PC-9 (cell line): ENCODE measurements around the gene MORC1. TPM values are rescaled to one million over a fixed set of nuclear protein-coding genes. Genes with fewer than 3 reads are reported as not detected.

Source experiments
- BruUV-seq: library from RNA; stranded (reverse); fragments of 400-500 nt; replicated peaks from 2 replicates; lab custom pipeline; 2021; lab: Mats Ljungman, UMichigan
- CTCF ChIA-PET: fragments of 300-600 bp; sonication (Branson Sonifier 250); formaldehyde crosslinking; loops from one replicate; lab custom pipeline; 2022; ENCODE audit warnings: antibody characterized with exemption; lab: Charles Lee
- POLR2A ChIA-PET: fragments of 300-600 bp; sonication (Branson Sonifier 250); formaldehyde crosslinking; loops from one replicate; lab custom pipeline; 2022; ENCODE audit warnings: antibody characterized with exemption; ENCODE audit not compliant: unreplicated experiment; lab: Charles Lee
- DNase-seq, 2 experiments: peaks; one replicate each; pipeline versions ENCODE4 v3.0.0 to v3.0.0-alpha.2; 2015 to 2022; ENCODE audit warnings: mixed read lengths in 1 of 2
- H2AFZ ChIP-seq: fragments of 200-600 bp; sonication (generic); 2 replicates; pipeline ENCODE4 v1.8.1; 2017; ENCODE audit warnings: antibody characterized with exemption
- H3F3A ChIP-seq: fragments of 200-600 bp; sonication (generic); 2 replicates; pipeline ENCODE4 v1.8.1; 2017; ENCODE audit warnings: antibody characterized with exemption, mild to moderate bottlenecking, low read depth; ENCODE audit not compliant: insufficient read depth
- H3K27ac ChIP-seq: fragments of 200-600 bp; sonication (generic); 2 replicates; pipeline ENCODE4 v1.6.1; 2016; ENCODE audit warnings: mixed run types
- H3K27me3 ChIP-seq: fragments of 200-600 bp; sonication (generic); 2 replicates; pipeline ENCODE4 v1.6.1; 2016; ENCODE audit warnings: low read depth, mixed run types; ENCODE audit not compliant: insufficient read depth
- H3K36me3 ChIP-seq: fragments of 200-600 bp; sonication (generic); 2 replicates; pipeline ENCODE4 v1.6.1; 2016; ENCODE audit warnings: low read depth, mixed run types
- H3K4me1 ChIP-seq: fragments of 200-600 bp; sonication (generic); replicated peaks from 2 replicates; pipeline ENCODE4 v1.6.1; 2016; ENCODE audit warnings: mixed run types; ENCODE audit not compliant: insufficient read depth
- H3K4me2 ChIP-seq: fragments of 200-600 bp; sonication (generic); 2 replicates; pipeline ENCODE4 v1.6.1; 2017; ENCODE audit warnings: mixed run types
- H3K4me3 ChIP-seq: fragments of 200-600 bp; sonication (generic); 2 replicates; pipeline ENCODE4 v1.6.1; 2016; ENCODE audit warnings: mixed run types
- H3K79me2 ChIP-seq: fragments of 200-600 bp; sonication (generic); 2 replicates; pipeline ENCODE4 v1.6.1; 2017; ENCODE audit warnings: low read depth, mixed run types
- H3K9me2 ChIP-seq: fragments of 200-600 bp; sonication (generic); 2 replicates; pipeline ENCODE4 v1.8.1; 2017; ENCODE audit warnings: mild to moderate bottlenecking; ENCODE audit not compliant: insufficient read depth
- H3K9me3 ChIP-seq: fragments of 200-600 bp; sonication (generic); 2 replicates; pipeline ENCODE4 v1.8.1; 2016; ENCODE audit warnings: low read depth; ENCODE audit not compliant: insufficient read depth
- H4K20me1 ChIP-seq: fragments of 200-600 bp; sonication (generic); 2 replicates; pipeline ENCODE4 v1.8.1; 2017; ENCODE audit not compliant: insufficient read depth
- EZH2 ChIP-seq: fragments of 200-600 bp; sonication (generic); IDR thresholded peaks from 2 replicates; pipeline ENCODE4 v1.8.0; 2017; ENCODE audit warnings: antibody characterized with exemption, low read depth
- intact Hi-C: fragments of 100-400 bp; cut with micrococcal nuclease; formaldehyde crosslinking; loops from one replicate; pipeline ENCODE4 v1.10.0; 2022; ENCODE audit not compliant: unreplicated experiment
- total RNA-seq: library from RNA; stranded (reverse); gene quantifications from 2 replicates; pipeline ENCODE4 v1.2.3, GENCODE V29; 2021
- TF ChIP-seq, protein P1 (sequence below): fragments of 200-600 bp; sonication (generic); conservative IDR thresholded peaks from 2 replicates; pipeline ENCODE4 v1.6.1; 2017; ENCODE audit warnings: mixed run types, antibody characterized with exemption, mild to moderate bottlenecking, moderate library complexity

Gene MORC1
- total RNA-seq, 1 experiment from 2014 or later = not detected

- Histone ChIP-seq H3K4me2 (no peak overlapping the region), H3K79me2 (no peaks in the 10 kb centered on the region), H3K27ac (no peak overlapping the region), H3F3A (no peaks in the 10 kb centered on the region), H3K9me2 (no peaks in the 10 kb centered on the region), H4K20me1 (no peaks in the 10 kb centered on the region), H3K4me3 (no peak overlapping the region), H2AFZ (no peak overlapping the region), H3K4me1 (no peaks in the 10 kb centered on the region), H3K36me3 (no peaks in the 10 kb centered on the region), H3K9me3 (no peaks in the 10 kb centered on the region), H3K27me3 (no peaks in the 10 kb centered on the region)
- POLR2A ChIA-PET = no interaction called here
- CTCF ChIA-PET = no interaction called here
- no peak for DNase-seq
- BruUV-seq = no TSS peak
- no peak for TF ChIP-seq EZH2
- TF ChIP-seq, protein P1, sequence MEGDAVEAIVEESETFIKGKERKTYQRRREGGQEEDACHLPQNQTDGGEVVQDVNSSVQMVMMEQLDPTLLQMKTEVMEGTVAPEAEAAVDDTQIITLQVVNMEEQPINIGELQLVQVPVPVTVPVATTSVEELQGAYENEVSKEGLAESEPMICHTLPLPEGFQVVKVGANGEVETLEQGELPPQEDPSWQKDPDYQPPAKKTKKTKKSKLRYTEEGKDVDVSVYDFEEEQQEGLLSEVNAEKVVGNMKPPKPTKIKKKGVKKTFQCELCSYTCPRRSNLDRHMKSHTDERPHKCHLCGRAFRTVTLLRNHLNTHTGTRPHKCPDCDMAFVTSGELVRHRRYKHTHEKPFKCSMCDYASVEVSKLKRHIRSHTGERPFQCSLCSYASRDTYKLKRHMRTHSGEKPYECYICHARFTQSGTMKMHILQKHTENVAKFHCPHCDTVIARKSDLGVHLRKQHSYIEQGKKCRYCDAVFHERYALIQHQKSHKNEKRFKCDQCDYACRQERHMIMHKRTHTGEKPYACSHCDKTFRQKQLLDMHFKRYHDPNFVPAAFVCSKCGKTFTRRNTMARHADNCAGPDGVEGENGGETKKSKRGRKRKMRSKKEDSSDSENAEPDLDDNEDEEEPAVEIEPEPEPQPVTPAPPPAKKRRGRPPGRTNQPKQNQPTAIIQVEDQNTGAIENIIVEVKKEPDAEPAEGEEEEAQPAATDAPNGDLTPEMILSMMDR = no peak
- intact Hi-C loops = no loop called here
These were observed 15.0 kb upstream of the MORC1 start for GRCh38 chr3:109132801-109133473.

DNA sequence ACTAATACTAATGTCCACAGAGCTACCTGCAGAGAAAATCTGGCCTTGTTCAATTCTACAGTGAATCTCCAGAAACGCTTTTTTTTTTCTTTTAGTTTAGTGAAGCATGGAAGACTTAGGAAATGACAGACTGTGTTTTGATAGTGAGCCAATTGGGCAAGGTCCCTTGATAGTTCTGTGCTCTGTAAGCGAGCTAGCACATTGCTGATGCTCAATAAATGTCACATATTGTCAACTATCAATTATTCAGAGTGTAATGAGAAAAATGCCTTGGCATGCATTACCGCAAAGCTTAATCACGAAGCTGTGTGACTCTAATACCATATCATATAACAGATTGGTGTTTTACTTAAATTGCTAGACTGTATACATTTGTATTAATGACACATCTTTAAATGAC lies 13.3 kb upstream of the MORC1 start:
- H2AFZ ChIP-seq = no peak overlapping the region
- no TSS peak for BruUV-seq
- no peaks in the 10 kb centered on the region for H3K9me3 ChIP-seq
- H3K27ac ChIP-seq = no peak overlapping the region
- no peaks in the 10 kb centered on the region for H3K79me2 ChIP-seq
- intact Hi-C loops = no loop called here
- no peaks in the 10 kb centered on the region for H3F3A ChIP-seq
- H3K9me2 ChIP-seq = no peaks in the 10 kb centered on the region
- no peak overlapping the region for H3K4me3 ChIP-seq
- H3K36me3 ChIP-seq = no peaks in the 10 kb centered on the region
- no peak for DNase-seq
- ChIA-PET POLR2A (no interaction called here), CTCF (no interaction called here)
- no peaks in the 10 kb centered on the region for H4K20me1 ChIP-seq
- H3K4me1 ChIP-seq = no peaks in the 10 kb centered on the region
- TF ChIP-seq EZH2 = no peak
- TF ChIP-seq, protein P1 = no peak
- H3K4me2 ChIP-seq = no peak overlapping the region
- no peaks in the 10 kb centered on the region for H3K27me3 ChIP-seq

DNA sequence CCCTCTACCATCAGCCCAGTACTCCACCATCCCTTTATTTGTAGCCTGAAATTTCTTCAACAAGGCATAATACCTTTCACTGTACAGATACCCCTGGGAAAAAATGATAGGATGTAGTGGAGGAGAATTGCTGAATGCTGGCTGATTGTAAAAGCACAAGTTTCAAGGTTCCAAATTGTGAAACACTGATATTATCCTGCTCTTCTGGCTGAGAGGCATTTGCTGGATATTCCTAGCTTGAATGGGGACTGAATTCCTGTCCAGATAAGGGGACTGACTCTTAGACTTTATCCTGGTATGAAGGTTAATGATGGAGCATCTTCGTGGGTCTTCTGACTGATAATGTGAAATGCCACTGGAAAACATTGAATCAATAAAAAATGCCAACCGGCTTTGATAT lies 9.6 kb upstream of the MORC1 start:
- no peak for TF ChIP-seq EZH2
- TF ChIP-seq, protein P1 = no peak
- no TSS peak for BruUV-seq
- intact Hi-C loops = no loop called here
- ChIA-PET CTCF (no interaction called here), POLR2A (no interaction called here)
- no peaks in the 10 kb centered on the region for H3K9me3 ChIP-seq
- H2AFZ ChIP-seq = no peak overlapping the region
- no peaks in the 10 kb centered on the region for H3F3A ChIP-seq
- H3K27ac ChIP-seq = no peak overlapping the region
- no peaks in the 10 kb centered on the region for H3K4me1 ChIP-seq
- H3K9me2 ChIP-seq = no peaks in the 10 kb centered on the region
- no peaks in the 10 kb centered on the region for H3K27me3 ChIP-seq
- no peaks in the 10 kb centered on the region for H3K36me3 ChIP-seq
- H3K4me3 ChIP-seq = no peak overlapping the region
- DNase-seq = no peak
- no peak overlapping the region for H3K4me2 ChIP-seq
- no peaks in the 10 kb centered on the region for H4K20me1 ChIP-seq
- no peaks in the 10 kb centered on the region for H3K79me2 ChIP-seq
